ENCODE results near the gene OR2C1.

OR2C1 gene

DNA sequence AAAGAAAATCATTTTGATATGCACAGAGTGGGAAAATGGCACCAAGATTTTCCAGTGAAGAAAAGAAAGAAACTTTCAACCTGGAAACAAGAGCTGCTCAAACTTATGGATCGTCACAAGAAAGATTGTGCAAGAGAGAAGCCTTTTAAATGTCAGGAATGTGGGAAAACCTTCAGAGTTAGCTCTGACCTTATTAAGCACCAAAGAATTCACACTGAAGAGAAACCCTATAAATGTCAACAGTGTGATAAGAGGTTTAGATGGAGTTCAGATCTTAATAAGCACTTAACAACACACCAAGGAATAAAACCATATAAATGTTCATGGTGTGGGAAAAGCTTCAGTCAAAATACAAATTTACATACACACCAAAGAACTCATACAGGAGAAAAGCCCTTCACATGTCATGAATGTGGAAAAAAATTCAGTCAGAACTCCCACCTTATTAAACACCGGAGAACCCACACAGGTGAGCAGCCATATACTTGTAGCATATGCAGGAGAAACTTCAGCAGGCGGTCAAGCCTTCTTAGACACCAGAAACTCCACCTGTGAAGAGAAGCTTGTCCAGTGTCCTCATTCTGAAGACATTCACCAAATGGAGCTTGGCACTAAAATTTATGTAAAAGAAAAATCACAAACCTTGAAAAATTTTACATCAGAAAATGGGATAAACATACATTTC is 38.2 kb upstream of the OR2C1 start:
- Histone ChIP-seq H4K20me1 (ENCODE audit: low read depth, low read length) (no peaks in the 10 kb centered on the region), H3K4me2 (ENCODE audit: low read depth, low read length, poor library complexity, severe bottlenecking) (no peak overlapping the region), H3K27ac (ENCODE audit: low read depth, low read length) (no peak overlapping the region), H3K9me3 (ENCODE audit: insufficient read depth, low read length) (peaks cover 33% of the 10 kb centered on the region; the same call in 1 of the 2 replicates), H3F3A (ENCODE audit: insufficient read depth) (no peaks in the 10 kb centered on the region), H3K36me3 (ENCODE audit: low read length) (peaks cover 32% of the 10 kb centered on the region), H3K4me3 (ENCODE audit: insufficient read depth, low read length, poor library complexity, severe bottlenecking) (no peak overlapping the region), H3K79me2 (ENCODE audit: insufficient read depth, low read length) (no peaks in the 10 kb centered on the region), H2AFZ (ENCODE audit: low read depth, low read length, severe bottlenecking) (no peak overlapping the region), H3K27me3 (ENCODE audit: low read length) (no peaks in the 10 kb centered on the region), H3K9me2 (replicated peaks; ENCODE audit: insufficient read depth, low read length) (no peaks in the 10 kb centered on the region), H3K9ac (ENCODE audit: low read length) (no peak overlapping the region)
- TF ChIP-seq, protein P1, sequence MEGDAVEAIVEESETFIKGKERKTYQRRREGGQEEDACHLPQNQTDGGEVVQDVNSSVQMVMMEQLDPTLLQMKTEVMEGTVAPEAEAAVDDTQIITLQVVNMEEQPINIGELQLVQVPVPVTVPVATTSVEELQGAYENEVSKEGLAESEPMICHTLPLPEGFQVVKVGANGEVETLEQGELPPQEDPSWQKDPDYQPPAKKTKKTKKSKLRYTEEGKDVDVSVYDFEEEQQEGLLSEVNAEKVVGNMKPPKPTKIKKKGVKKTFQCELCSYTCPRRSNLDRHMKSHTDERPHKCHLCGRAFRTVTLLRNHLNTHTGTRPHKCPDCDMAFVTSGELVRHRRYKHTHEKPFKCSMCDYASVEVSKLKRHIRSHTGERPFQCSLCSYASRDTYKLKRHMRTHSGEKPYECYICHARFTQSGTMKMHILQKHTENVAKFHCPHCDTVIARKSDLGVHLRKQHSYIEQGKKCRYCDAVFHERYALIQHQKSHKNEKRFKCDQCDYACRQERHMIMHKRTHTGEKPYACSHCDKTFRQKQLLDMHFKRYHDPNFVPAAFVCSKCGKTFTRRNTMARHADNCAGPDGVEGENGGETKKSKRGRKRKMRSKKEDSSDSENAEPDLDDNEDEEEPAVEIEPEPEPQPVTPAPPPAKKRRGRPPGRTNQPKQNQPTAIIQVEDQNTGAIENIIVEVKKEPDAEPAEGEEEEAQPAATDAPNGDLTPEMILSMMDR (IDR thresholded peaks at IDR 0.05; ENCODE audit: insufficient read depth, low read length, poor library complexity, severe bottlenecking) = no peak
- TF ChIP-seq EZH2phosphoT487 (conservative IDR thresholded peaks at IDR 0.05; ENCODE audit: low read length) = no peak

DNA sequence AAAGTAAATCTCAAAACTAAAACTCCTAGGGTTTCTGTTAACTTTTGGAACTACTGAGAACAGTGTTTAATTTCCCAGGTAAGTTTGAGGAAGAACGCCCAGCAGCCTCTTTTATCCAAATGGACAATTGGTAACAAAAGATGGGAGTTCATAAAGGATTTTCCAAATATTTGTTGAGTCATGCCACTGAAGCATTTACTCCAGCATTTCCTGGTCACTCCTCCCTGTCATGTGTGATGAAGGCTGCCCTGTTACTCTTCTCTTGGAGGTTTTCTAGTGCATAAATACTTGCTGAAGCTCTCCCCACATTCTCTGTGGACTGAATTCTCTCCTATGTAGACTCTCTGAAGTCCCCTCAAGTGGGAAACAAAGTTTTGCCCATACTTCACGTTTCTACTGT is 33.9 kb upstream of the OR2C1 start:
- Histone ChIP-seq H4K20me1 (ENCODE audit: low read depth, low read length) (no peaks in the 10 kb centered on the region), H3K36me3 (ENCODE audit: low read length) (peaks cover 17% of the 10 kb centered on the region), H3K27me3 (ENCODE audit: low read length) (no peaks in the 10 kb centered on the region), H3K9me2 (replicated peaks; ENCODE audit: insufficient read depth, low read length) (no peaks in the 10 kb centered on the region), H2AFZ (ENCODE audit: low read depth, low read length, severe bottlenecking) (no peak overlapping the region), H3K9ac (ENCODE audit: low read length) (no peak overlapping the region), H3K4me2 (ENCODE audit: low read depth, low read length, poor library complexity, severe bottlenecking) (no peak overlapping the region), H3K79me2 (ENCODE audit: insufficient read depth, low read length) (no peaks in the 10 kb centered on the region), H3F3A (ENCODE audit: insufficient read depth) (no peaks in the 10 kb centered on the region), H3K4me3 (ENCODE audit: insufficient read depth, low read length, poor library complexity, severe bottlenecking) (no peak overlapping the region), H3K27ac (ENCODE audit: low read depth, low read length) (no peak overlapping the region), H3K9me3 (ENCODE audit: insufficient read depth, low read length) (peaks cover 20% of the 10 kb centered on the region; the same call in 1 of the 2 replicates)
- TF ChIP-seq EZH2phosphoT487 (conservative IDR thresholded peaks at IDR 0.05; ENCODE audit: low read length) = no peak
- TF ChIP-seq, protein P1 (IDR thresholded peaks at IDR 0.05; ENCODE audit: insufficient read depth, low read length, poor library complexity, severe bottlenecking) = no peak

DNA sequence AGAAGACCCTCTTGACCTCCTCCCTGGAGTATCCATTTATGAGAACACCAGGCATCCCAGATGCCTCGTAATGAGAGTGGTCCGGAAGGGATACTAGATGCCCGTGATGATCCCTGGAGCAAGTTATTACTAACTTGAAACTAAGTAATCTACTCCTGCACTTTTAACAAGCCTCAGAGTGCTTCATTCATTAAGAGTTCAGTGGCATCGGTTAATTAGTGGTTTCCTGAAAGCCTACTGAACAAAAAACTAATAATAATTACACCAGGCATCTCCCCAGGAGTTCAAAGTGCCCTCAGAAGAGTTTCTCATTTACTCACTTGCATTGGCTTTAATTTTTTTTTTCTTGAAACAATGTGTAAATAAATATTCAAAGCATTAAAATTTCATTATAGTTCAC is 28.2 kb upstream of the OR2C1 start:
- peaks cover 3% of the 10 kb centered on the region; the same call in 1 of the 2 replicates for H3F3A ChIP-seq (ENCODE audit: insufficient read depth)
- H3K27ac ChIP-seq (ENCODE audit: low read depth, low read length) = no peak overlapping the region
- no peak overlapping the region for H3K4me3 ChIP-seq (ENCODE audit: insufficient read depth, low read length, poor library complexity, severe bottlenecking)
- no peaks in the 10 kb centered on the region for H3K79me2 ChIP-seq (ENCODE audit: insufficient read depth, low read length)
- no peaks in the 10 kb centered on the region for H3K27me3 ChIP-seq (ENCODE audit: low read length)
- H3K9me2 ChIP-seq (replicated peaks; ENCODE audit: insufficient read depth, low read length) = no peaks in the 10 kb centered on the region
- no peaks in the 10 kb centered on the region for H3K36me3 ChIP-seq (ENCODE audit: low read length)
- H3K9ac ChIP-seq (ENCODE audit: low read length) = no peak overlapping the region
- no peak overlapping the region for H3K4me2 ChIP-seq (ENCODE audit: low read depth, low read length, poor library complexity, severe bottlenecking)
- H4K20me1 ChIP-seq (ENCODE audit: low read depth, low read length) = no peaks in the 10 kb centered on the region
- H3K9me3 ChIP-seq (ENCODE audit: insufficient read depth, low read length) = no peaks in the 10 kb centered on the region
- H2AFZ ChIP-seq (ENCODE audit: low read depth, low read length, severe bottlenecking) = no peak overlapping the region
- TF ChIP-seq EZH2phosphoT487 (conservative IDR thresholded peaks at IDR 0.05; ENCODE audit: low read length) = no peak
- TF ChIP-seq, protein P1 (IDR thresholded peaks at IDR 0.05; ENCODE audit: insufficient read depth, low read length, poor library complexity, severe bottlenecking) = no peak
